GM23338 (cell line): ENCODE data around the gene TMEM212. TPM values are rescaled to one million over a fixed set of nuclear protein-coding genes. Genes with fewer than 3 reads are reported as not detected.

Source experiments
- ATAC-seq: fragments of 200-7000 bp; cut with Tn5 transposase; 3 replicates; pipeline ENCODE4 v1.9.1; 2020
- DNase-seq: peaks from one replicate; pipeline ENCODE4 v3.0.0-alpha.2; 2015; ENCODE audit warnings: low spot score
- H2AFZ ChIP-seq: fragments of 200-600 bp; sonication (generic); 2 replicates; pipeline ENCODE4 v1.8.0; 2016; ENCODE audit warnings: antibody characterized with exemption, mild to moderate bottlenecking, moderate library complexity
- H3F3A ChIP-seq: fragments of 200-600 bp; sonication (generic); replicated peaks from 2 replicates; pipeline ENCODE4 v1.8.0; 2017; ENCODE audit warnings: antibody characterized with exemption, mixed run types, low read depth
- H3K27ac ChIP-seq: fragments of 200-600 bp; sonication (generic); 2 replicates; pipeline ENCODE4 v1.6.1; 2016; ENCODE audit warnings: low read depth
- H3K27me3 ChIP-seq: fragments of 200-600 bp; sonication (generic); 2 replicates; pipeline ENCODE4 v1.8.0; 2016; ENCODE audit warnings: mild to moderate bottlenecking, mixed run types, moderate library complexity; ENCODE audit not compliant: insufficient read depth
- H3K36me3 ChIP-seq: fragments of 200-600 bp; sonication (generic); 2 replicates; pipeline ENCODE4 v1.8.0; 2016; ENCODE audit warnings: mild to moderate bottlenecking; ENCODE audit not compliant: insufficient read depth
- H3K4me1 ChIP-seq: fragments of 200-600 bp; sonication (generic); 2 replicates; pipeline ENCODE4 v1.8.0; 2016; ENCODE audit warnings: mild to moderate bottlenecking, moderate library complexity; ENCODE audit not compliant: insufficient read depth
- H3K4me2 ChIP-seq: fragments of 200-600 bp; sonication (generic); 2 replicates; pipeline ENCODE4 v1.7.1; 2017; ENCODE audit warnings: mixed run types
- H3K4me3 ChIP-seq: fragments of 200-600 bp; sonication (generic); 2 replicates; pipeline ENCODE4 v1.6.1; 2016; ENCODE audit warnings: mixed run types
- H3K79me2 ChIP-seq: fragments of 200-600 bp; sonication (generic); replicated peaks from 2 replicates; pipeline ENCODE4 v1.8.0; 2017; ENCODE audit warnings: mild to moderate bottlenecking; ENCODE audit not compliant: insufficient read depth
- H3K9me2 ChIP-seq: fragments of 200-600 bp; sonication (generic); 2 replicates; pipeline ENCODE4 v1.8.0; 2017; ENCODE audit not compliant: insufficient read depth
- H4K20me1 ChIP-seq: fragments of 200-600 bp; sonication (generic); replicated peaks from 2 replicates; pipeline ENCODE4 v1.8.0; 2017; ENCODE audit warnings: mild to moderate bottlenecking; ENCODE audit not compliant: insufficient read depth
- H3K27ac Mint-ChIP-seq: 2 replicates; pipeline ENCODE4 v1.8.0; 2020; ENCODE audit warnings: inconsistent platforms, mild to moderate bottlenecking, moderate library complexity, mixed read lengths
- H3K27me3 Mint-ChIP-seq: 3 replicates; pipeline ENCODE4 v1.8.0; 2022; ENCODE audit warnings: low read depth, mild to moderate bottlenecking, moderate library complexity, mixed read lengths, inconsistent platforms; ENCODE audit not compliant: insufficient read depth, poor library complexity
- H3K36me3 Mint-ChIP-seq: 3 replicates; pipeline ENCODE4 v1.8.0; 2021; ENCODE audit warnings: low read depth, mild to moderate bottlenecking, inconsistent platforms, moderate library complexity, mixed read lengths
- H3K4me1 Mint-ChIP-seq: 3 replicates; pipeline ENCODE4 v1.8.0; 2020; ENCODE audit warnings: mild to moderate bottlenecking, inconsistent platforms, mixed read lengths
- H3K4me3 Mint-ChIP-seq: 3 replicates; pipeline ENCODE4 v1.8.0; 2021; ENCODE audit warnings: moderate library complexity, mild to moderate bottlenecking, inconsistent platforms, mixed read lengths
- H3K9me3 Mint-ChIP-seq: 3 replicates; pipeline ENCODE4 v1.8.0; 2020; ENCODE audit warnings: moderate library complexity, mild to moderate bottlenecking, inconsistent platforms, mixed read lengths
- ETS1 ChIP-seq: IDR thresholded peaks from 2 replicates; pipeline ENCODE4 v1.6.1; 2016; ENCODE audit warnings: antibody characterized with exemption
- EZH2 ChIP-seq: fragments of 200-600 bp; sonication (generic); IDR thresholded peaks from one replicate; pipeline ENCODE4 v1.8.0; 2017; ENCODE audit warnings: antibody characterized with exemption, mild to moderate bottlenecking, low read depth; ENCODE audit not compliant: unreplicated experiment
- EZH2phosphoT487 ChIP-seq: fragments of 200-600 bp; sonication (generic); IDR thresholded peaks from one replicate; pipeline ENCODE4 v1.8.1; 2018; ENCODE audit warnings: antibody characterized with exemption; ENCODE audit not compliant: unreplicated experiment
- JUNB ChIP-seq: IDR thresholded peaks from one replicate; pipeline ENCODE4 v1.6.1; 2016; ENCODE audit warnings: antibody characterized with exemption; ENCODE audit not compliant: unreplicated experiment
- POLR2AphosphoS5 ChIP-seq: IDR thresholded peaks from 2 replicates; pipeline ENCODE4 v1.6.1; 2016; ENCODE audit warnings: antibody characterized with exemption, low read depth
- STAT1 ChIP-seq: IDR thresholded peaks from one replicate; pipeline ENCODE4 v1.6.1; 2016; ENCODE audit warnings: antibody characterized with exemption; ENCODE audit not compliant: unreplicated experiment
- ZNF114 ChIP-seq: fragments of 250-450 bp; sonication (Bioruptor Pico); IDR thresholded peaks from 2 replicates; pipeline ENCODE4 v1.5.0; 2020; ENCODE audit warnings: mild to moderate bottlenecking, moderate library complexity
- ZNF462 ChIP-seq: fragments of 250-450 bp; sonication (Bioruptor Pico); IDR thresholded peaks from 2 replicates; pipeline ENCODE4 v1.5.0; 2020; ENCODE audit warnings: mild to moderate bottlenecking, moderate library complexity
- polyA plus RNA-seq: library from polyadenylated mRNA; unstranded; fragments of >200 nt; fragmentation: Nextera tagmentation; extraction: Ambion mirVana; gene quantifications from 2 replicates; pipeline ENCODE4 v1.2.1, GENCODE V29; 2016
- total RNA-seq: library from RNA; depleted of rRNA; stranded (reverse); fragments of >200 nt; shearing (Covaris generic); gene quantifications from 2 replicates; pipeline ENCODE4 v1.2.3, GENCODE V29; 2014

Gene TMEM212
- total and polyA plus RNA-seq, 2 experiments from 2014 or later: not detected

- Histone ChIP-seq H3K36me3 (no peaks in the 10 kb centered on the region), H3K27ac (no peak overlapping the region), H3K9me2 (peaks cover 6% of the 10 kb centered on the region), H3K4me2 (no peak overlapping the region), H3K27me3 (no peaks in the 10 kb centered on the region), H2AFZ (peak overlapping the region; percentile 54; the same call in 1 of the 2 replicates), H3K4me3 (no peak overlapping the region), H3K79me2 (no peaks in the 10 kb centered on the region), H3K4me1 (0 out of 2 replicates have a peak, but pooled peaks cover 9% of the 10 kb centered on the region), H3F3A (no peaks in the 10 kb centered on the region), H4K20me1 (no peaks in the 10 kb centered on the region)
- Mint-ChIP-seq H3K4me1 (peaks cover 18% of the 10 kb centered on the region), H3K9me3 (no peaks in the 10 kb centered on the region), H3K4me3 (no peak overlapping the region), H3K27ac (no peak overlapping the region), H3K27me3 (peaks cover 2% of the 10 kb centered on the region), H3K36me3 (no peaks in the 10 kb centered on the region)
- TF ChIP-seq POLR2AphosphoS5 (no peak), ZNF462 (no peak), EZH2phosphoT487 (no peak), EZH2 (no peak), ETS1 (no peak), ZNF114 (CRISPR knock-in tag) (no peak), JUNB (no peak), STAT1 (no peak)
- DNase-seq (no peak), ATAC-seq (no peak)
Measured at GRCh38 chr3:171896316-171896715, 53.2 kb downstream of the TMEM212 start.
